Activated CD4-positive, alpha-beta T cell treated with anti-CD3 and anti-CD28 coated beads, Interleukin-2, amount 50 U/mL, for 48 hours (primary cell): Measurements from ENCODE around the gene NENF.

Experiments used
- DNase-seq, 2 experiments: peaks; one replicate each; pipeline ENCODE4 v3.0.0-alpha.2; 2020

Gene NENF

DNA sequence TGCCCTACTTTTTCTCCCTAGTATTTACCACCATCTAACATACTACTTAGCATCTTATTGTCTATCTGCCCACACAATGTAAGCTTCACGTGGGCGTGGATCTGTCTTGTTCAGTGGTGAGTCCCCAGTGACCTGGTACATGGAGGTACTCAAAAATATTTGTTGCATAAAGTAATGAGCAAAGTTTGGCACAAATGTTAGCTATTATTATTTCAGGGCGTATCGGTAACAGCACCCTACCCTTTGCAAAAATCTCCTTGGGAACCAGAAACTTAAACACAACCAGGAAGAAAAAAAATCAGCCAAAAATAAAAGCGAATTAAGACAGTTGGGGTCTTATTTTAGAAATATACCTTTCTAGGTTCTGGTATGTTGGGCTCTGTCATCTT lies 454 bp upstream of the NENF start:
- no peak for DNase-seq

DNA sequence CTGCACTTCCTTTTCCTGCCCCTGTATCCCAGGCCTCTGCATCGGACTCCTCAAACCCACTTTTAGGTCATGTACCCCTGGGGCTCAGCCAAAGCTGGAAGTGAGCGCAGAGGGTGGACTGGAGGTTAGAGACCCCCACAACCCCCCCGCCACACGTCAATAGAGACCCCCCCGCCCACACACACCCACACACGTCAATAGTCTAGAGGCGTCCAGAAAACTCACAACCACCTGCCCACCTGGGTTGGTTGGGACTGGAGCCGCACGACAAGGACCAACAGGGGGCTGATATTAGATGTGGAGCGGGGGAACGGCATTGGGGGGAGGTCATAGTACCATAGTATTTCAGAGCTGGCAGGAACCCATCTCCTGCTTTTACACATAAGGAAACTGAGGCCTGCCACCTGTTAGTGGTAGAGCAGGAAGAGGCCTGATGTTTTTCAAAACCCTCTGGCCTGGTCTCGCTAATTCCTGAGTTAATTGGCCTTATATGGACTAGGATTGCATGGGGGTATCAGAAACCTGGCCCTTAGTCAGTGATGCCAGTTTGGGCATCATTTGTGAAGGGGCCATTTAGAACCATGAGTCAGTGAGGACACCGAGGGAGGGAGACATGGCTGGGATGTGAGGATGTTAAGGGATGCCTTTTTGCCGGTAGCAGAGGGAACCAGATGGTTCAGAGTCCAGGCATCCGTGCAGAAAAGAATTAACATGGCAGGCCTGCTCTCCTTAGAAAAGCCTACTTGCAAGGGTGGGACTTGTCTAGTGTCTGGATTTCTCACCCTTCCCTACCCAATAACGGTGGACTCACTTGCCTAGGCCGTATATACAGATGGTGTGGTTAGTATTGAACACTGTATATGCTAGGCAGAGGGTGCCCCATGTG lies 1.1 kb downstream of the NENF start:
- no peak for DNase-seq

DNA sequence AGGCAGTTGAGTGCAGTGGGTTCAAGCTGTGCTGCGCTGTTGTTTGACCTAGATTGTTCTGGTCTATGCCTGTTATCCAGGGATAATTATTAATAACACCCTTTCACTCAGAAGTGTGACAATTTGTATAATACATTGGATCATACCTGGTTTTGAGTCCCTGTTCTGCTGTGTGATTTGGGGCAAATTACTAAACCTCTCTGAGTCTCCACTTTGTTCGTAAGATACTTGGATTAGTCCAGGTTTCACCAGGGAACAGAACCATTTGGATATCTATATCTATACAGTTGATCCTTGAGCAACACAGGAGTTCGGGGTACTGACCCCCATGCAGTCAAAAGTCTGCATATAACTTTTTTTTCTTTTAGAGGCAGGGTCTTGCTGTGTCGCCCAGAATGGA lies 2.3 kb downstream of the NENF start:
- no peak for DNase-seq

DNA sequence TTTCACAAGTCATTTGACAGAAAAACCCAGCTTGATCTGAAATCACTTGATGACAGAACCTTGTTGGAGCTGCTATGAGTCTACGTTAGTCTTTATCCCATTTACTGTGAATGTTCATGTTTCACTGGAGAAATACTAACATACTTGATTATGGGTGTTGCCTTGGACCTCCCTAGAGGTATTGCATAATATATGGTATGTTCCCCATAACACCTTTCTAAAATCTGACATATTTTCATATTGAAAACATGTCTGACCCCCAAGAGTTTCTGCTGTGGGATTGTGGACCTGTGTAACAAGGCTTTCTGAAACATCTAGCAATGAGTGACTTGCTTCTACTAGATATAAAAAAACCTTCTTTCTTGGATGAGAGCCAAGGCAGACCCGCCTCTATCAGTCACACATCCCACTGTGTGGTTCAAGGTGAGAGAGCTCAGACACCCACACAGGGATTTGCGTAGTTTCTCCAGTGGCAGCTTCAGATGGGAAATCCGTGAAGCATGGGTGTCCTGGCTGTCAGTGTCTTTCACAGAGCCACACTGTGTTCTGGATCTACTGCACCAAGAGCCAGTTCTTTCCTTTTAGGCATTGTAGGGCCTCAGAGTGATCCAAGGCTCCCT lies 4.6 kb downstream of the NENF start:
- DNase-seq, result no peak

DNA sequence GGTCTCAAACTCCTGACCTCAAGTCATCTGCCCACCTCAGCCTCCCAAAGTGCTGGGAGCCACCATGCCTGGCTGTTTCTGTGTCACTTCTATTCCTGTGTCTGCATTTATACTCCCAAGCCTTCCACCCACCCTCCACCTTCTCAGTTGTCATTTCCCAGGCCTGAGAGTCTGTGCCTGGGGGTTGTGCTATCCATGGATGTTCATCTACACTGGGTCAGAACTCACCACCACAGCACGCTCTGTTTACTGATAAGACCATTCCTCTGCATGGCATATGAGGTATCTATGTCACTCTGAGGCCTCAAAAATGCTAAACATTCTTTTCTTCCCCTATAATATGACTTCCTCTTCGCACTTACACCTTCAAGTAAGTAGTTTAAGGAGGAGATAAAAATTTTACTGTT lies 6.1 kb downstream of the NENF start:
- DNase-seq, result no peak

DNA sequence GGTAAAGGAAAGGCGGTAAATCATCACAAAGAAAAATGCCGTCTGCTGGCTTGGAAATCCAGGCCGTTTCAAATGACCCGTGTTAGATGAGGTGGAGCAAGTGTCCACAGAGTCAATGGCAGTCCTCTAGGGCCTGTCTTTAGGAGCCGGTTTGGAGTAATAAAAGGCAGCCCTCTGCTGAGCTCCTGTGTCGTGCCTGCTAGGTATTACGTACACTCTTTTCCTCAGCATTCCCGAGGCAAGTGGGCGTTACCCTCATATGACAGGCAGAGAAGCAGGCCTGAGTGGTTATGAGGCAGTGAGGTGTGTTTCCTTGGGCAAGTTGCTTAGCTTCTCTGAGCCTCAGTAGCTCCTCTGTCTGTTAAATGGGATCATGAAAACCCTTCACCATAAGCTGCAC lies 7.7 kb downstream of the NENF start:
- DNase-seq, result no peak

DNA sequence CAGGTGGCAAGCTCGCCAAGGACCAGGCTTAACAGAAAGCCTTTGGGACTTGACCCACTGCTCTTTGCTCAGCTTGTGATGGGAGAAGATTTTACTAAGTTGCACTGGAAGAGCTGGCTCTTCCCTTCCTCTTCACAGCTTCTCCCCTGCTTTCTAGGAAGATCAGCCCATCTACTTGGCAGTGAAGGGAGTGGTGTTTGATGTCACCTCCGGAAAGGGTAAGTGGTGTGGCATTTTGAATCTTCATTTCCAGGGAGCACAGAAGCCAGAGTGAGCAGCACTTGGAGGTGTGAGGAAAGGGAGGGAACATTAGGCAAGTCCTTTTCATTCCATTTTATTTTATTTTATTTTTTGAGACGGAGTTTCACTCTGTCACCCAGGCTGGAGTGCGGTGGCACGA lies 9.7 kb downstream of the NENF start:
- DNase-seq, result no peak

DNA sequence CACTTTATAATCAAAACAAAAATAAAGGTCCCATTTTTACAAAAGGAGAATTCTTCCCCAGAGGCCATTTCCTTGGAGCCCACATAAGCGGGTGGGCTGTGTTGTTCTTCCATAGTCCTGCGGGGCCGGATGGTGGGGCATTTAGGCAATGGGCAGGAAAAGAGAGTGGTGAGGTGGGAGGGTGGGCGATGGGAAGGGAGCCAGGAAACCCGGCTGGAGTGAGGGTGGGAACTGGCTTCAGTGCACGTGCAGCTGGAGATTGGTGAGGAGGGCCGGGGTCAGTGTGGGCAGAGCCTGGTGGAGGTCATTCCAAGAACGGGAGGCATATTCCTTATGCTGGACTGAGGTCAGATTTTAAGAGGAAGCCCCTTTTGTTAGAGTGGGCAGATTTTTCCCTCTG lies 13.6 kb downstream of the NENF start:
- DNase-seq, result no peak

DNA sequence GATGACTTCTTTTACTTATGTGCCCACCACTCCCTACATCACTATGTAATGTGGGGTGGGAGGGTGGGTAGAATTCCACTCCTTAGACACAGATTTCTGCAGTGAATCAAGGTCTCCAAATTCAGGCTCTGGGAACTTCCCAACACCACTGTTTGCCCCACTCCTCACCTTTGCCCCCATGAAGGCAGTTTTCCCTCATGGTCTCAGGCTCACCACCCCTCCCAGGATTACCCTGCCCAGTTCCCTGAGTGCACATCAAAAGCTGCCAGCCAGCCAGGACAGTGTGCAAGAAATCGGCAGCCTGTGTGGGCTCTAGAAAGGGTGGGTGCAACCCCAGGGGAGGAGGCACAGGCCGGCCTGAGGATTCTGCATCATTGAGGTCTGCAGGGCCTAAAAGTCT lies 14.8 kb downstream of the NENF start:
- DNase-seq, result no peak

DNA sequence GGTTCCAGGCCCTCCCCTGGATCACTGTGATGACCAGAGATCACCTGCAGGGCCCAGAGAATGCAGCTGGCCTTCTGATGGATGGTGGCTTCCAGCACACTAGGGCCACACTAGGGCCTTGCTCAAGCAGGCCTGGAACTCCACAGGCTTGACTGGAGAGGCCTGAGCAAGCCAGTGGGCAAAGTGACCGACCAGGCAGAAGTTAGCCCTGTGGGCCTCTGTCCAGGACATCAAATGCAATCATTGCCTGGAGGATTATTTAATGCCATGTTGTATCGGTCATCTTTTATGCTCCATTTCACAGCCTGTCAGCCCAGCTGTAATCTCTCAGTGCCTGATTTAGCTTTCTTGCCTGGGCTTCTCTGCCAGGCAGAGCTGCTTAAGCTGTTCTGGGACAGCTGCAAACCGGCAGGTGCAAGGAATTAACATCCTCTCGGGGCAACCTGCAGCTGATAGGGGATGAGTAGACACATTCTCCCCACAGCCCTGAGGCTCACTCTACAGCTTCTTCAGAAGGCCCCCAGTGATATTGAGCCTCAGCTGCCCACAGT lies 17.7 kb downstream of the NENF start:
- DNase-seq, result no peak

DNA sequence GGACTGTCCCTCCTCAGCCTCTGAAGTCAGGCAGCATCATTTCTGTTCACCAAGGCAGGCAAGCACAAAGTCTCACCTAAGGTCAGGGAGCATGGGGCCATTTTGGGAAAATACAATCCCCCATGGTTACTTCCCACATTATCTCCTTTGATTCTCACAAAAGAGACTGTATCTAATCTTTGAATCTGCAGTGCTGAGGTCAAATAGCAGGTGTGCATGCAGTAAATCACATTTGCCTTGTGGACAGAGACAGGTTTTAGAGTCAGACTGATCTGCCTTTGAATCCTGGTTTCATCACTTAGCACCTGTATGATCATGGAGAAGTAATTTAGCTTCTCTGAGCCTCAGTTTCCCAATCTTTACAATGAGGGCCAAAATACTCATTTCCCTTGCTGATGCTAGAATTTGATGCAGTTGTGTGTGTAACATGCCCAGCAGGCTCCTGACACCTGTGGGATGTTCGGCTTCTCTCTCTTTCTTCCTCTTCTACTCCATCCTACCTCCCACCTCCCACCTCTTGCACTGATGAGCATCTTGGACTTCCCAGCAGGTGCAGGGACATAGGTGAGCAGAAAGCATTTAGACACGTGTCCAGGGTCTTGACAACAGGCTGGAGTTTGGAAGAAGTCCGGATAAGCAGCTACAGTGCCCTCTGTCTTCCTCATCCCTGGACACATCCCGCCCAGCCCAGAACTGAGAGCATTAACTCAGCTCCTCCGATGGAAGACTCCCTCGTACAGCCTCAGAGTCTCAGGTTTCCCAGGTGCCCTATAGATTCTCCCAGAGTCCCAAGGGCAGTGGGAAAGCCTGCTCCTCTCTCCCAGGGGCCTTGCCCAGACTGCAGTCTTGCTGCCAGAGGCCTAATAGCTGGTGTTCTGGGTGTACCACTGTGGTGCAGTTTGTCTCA lies 18.9 kb downstream of the NENF start:
- no peak for DNase-seq

DNA sequence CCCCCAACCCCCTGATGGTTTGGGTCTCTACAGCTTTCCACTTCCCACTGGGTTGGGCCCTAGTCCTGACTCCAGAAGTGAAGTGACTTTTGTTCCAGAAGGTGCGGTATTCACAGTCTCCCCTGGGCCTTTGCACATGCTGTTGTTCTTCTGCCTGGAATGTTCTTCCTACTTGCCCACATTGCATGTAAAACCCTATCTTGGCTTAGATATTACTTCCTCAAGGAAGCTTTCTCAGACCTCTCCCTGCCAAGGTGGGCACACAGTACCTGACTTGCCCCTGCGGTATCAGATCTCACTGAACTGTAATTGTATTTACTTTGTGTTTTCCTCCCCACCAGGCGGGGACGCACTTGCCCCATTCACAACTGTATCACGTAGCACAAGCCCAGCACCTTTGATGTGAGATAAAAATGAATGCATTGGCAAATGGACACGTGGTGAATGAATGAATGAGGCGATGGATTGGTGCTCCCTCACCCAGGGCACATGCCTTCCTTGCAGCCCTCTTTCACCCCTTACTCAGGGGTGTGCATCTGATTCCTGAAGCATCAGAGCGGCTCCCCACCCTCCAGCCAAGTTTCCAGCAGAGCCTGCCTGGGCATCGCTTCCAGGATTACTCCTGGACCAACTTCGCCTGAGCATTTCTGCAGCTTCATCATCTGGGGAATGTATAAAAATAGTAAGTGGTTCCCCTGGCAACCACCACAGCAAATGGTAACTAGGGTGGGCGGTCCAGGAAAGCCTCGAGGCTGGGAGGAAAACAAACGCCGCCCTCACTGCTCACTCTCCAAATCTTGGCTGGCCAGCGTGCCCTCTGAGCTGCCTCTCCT lies 19.8 kb downstream of the NENF start:
- no peak for DNase-seq

DNA sequence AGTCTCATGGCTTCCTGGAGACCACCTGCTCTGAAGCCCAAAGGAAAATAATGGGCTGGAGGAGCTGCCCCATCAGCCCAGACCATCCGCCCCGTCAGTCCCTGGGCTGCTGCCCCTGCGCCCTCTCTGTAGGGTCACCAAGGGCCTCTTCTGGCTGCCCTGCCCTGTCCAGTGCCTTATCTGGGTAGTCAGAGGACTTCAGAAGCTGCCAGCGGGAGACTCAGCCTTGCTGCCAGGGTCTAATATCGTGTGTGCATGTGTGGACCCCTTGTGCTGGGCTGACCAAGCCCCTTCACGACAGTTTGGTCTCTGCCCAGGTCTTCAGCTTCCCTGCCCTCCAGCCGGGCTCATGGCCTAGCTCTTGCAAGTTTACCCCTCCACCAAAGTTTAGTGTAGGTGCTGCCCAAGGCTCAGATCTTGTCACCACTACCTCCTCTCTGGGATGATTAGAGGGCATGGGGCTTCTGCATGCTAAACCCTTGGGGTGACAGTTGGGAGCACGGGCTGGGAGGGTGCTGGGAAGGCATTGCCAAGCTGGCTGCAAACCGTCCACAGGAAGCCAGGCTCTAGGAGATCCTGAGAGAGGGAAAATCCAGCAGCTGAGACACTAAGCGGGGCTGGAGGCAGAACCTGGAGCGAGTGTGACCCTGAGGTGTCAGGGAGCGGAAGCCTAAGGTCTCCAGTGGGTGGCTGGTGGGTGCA lies 20.6 kb downstream of the NENF start:
- no peak for DNase-seq

DNA sequence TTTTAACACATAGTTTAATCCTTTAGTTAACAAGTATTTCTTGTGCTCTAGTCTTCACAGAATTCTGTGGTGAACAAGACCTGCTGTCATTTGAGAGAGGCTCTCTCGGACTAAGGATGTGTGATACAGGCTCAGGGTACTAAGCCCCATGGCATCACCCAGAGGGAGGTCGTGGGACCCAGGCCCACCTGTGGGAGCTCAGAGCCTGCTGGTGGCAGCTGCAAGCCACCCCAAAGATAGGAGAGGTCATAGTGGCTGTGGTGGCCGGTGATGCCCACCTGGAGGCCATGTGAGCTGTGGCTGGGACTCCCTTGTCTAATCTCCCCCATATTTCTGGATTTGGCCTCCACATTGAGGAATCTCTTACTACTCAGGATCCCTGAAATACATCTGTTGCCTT lies 22.0 kb downstream of the NENF start:
- no peak for DNase-seq

DNA sequence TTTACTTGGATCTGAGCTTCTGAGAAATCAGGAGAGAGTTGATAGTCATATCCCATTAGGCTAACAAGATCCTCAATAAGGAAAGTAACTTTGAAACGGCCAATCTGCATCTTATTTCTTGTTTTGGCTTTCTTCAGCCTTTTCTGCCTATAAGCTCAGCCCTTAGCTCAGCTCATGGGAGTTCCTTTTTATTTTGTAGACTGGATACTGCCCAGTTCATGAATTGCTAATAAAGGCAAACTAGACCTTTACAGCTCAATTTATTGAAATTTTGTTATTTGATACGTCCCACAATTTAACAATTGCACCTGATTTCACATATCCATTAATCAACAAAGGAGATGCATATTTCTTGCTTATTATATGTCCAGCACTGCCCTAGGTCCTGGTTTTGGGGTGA lies 22.7 kb downstream of the NENF start:
- no peak for DNase-seq

DNA sequence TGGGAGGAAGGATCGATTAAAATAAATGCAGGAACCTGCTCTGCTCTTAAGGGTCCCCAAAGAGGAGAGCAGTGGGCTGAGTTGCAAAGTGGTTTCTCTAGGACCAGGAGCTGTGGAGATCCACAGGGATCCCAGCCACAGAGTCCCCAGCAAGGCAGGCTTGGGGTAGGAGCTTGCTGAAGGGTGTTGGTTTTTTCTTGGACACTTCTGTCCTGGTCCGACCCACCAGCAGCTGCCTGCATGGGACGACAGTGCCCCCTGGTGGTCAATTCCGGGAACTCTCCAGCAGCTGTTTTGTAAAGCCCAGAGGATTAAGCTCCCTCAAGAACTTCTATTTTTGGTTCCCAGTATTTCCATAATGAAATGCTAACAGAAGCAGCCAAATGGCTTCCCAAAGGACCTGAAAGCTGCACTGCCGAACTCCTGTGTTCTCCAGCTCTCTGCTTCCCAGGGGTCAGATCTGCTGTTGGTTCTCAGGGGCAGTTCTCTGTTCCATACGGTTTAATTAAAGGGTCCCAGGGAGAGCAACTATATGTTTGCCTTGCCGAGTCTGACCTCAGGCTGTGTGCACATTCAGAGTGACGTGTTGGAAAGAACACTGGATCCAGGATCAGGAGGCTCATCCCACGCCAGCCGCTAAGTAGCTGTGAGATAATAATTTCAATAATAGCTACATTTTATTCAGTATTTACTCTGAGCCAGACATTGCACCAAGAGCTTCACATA lies 23.2 kb downstream of the NENF start:
- peak; percentile 91 to 92 for DNase-seq

DNA sequence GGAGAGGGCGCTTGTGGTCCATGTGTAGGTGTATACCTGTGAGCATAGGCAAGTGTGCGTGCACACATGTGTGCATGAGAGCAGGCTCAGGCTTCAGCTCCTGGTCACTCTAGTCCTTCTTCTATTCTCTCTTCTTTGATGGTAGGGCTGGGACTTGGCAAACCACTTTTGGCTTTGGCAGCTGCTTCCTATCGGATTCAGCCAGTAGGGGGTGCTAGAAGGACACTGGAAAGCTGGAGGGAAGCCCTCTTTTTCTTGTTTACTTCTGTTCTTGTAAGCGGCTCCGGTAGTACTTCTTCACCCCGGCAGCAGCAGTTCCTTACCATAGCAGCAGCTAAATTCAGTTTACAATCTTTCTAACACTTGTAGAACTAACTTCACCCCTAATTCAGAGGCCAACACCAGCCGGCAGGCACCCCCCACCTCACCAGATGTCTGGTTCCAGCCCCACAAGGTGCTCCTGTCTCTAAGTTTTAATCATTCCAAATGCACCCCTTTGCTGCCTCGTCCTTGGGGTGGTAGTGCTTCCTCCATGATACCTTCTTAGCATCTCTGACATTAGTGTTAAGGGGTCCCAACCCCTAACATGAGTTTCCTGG lies 25.1 kb downstream of the NENF start:
- DNase-seq, result peak; percentile 76 to 82

DNA sequence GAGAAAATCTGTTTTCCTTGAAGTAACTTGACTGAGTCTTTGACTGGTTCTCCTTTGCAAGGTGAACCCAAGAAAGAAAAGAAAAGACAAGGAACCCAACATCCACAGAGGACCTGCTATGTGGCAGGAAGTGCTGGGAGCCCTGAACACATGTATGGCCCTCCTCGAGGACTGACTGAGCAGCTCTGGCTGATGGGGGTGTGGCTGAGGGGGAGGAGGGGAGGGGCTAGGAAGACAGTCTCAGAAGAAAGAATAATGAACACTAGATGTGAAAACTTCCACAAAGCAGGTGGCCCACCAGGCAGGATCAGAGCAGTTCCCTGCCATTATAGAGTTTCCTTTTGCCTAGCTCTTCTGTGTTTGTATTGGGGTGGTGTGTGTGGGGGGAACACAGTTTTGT lies 26.1 kb downstream of the NENF start:
- no peak for DNase-seq

DNA sequence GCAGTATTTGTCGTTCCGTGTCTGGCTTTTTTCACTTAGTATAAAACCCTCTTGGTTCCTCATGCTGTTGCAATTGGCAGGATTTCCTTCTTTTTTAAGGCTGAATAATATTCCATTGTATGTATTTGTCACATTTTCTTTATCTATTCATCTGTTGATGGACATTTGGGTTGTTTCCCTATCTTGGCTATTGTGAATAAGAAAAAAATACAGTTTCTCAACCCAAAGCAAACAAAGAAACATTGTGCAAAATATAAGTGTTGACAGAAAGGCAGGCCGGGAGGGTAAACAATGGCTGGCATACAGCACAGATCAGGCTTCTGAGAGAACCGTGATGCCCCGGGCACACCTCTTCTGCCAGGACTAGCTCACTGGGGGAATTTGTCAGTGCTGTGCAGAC lies 26.9 kb downstream of the NENF start:
- no peak for DNase-seq

DNA sequence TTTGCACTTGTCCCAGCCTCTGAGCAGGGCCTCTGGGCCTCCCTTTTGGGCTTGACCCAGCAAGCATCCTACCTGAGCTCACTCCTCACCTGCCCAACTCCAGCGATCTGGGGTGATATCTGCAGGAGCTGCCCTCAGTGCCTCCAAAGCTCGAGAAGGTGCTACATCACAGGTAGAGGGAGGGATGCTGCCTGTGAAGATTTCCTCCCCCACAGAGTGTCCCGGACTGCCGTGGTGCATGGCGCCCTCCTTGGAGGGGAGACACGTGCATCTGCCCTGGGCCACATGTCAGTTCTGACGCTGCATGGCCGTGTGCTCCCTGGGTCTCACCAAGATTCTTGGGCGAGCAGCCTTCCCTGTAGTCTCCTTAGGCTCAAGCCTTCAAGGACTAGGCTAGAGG lies 27.7 kb downstream of the NENF start:
- DNase-seq, result no peak
